HG03039 (cell line): Measurements from ENCODE around the gene DTNB.
"Not testable (repeated sequence)": the region's sequence is repeated elsewhere in the genome, so short reads cannot be mapped to it uniquely, and the experiment has no call there.

Experiments used
- ATAC-seq: cut with Tn5 transposase; IDR thresholded peaks from one replicate; pipeline ENCODE4 v1.9.1; 2021; ENCODE audit warnings: mild to moderate bottlenecking, moderate library complexity; ENCODE audit not compliant: unreplicated experiment

Gene DTNB

GRCh38 chr2:25424426-25425028, 248.8 kb downstream of the DTNB start:
- no peak for ATAC-seq

GRCh38 chr2:25421820-25422411, 251.5 kb downstream of the DTNB start:
- ATAC-seq = no peak

GRCh38 chr2:25421289-25421688, 252.1 kb downstream of the DTNB start:
- no peak for ATAC-seq

GRCh38 chr2:25420820-25421237, 252.5 kb downstream of the DTNB start:
- ATAC-seq = peak; percentile 37

- peak; percentile 52 for ATAC-seq
Measured at GRCh38 chr2:25419678-25420242, 253.6 kb downstream of the DTNB start.

- no peak for ATAC-seq
Measured at GRCh38 chr2:25418944-25419677, 254.3 kb downstream of the DTNB start.

- ATAC-seq = no peak
Measured at GRCh38 chr2:25417715-25418369, 255.5 kb downstream of the DTNB start.

GRCh38 chr2:25416674-25417073, 256.7 kb downstream of the DTNB start:
- no peak for ATAC-seq

- ATAC-seq = no peak
Measured at GRCh38 chr2:25414781-25415180, 258.6 kb downstream of the DTNB start.

GRCh38 chr2:25413409-25413808, 260.0 kb downstream of the DTNB start:
- not testable (repeated sequence) for ATAC-seq

GRCh38 chr2:25411753-25412152, 261.6 kb downstream of the DTNB start:
- no peak for ATAC-seq

- no peak for ATAC-seq
Measured at GRCh38 chr2:25411281-25411680, 262.1 kb downstream of the DTNB start.

GRCh38 chr2:25410370-25410769, 263.0 kb downstream of the DTNB start:
- ATAC-seq = no peak

GRCh38 chr2:25409468-25409867, 263.9 kb downstream of the DTNB start:
- ATAC-seq = no peak

- no peak for ATAC-seq
Measured at GRCh38 chr2:25409044-25409443, 264.3 kb downstream of the DTNB start.

GRCh38 chr2:25405611-25406295, 267.6 kb downstream of the DTNB start:
- ATAC-seq = no peak

- peak; percentile 43 for ATAC-seq
Measured at GRCh38 chr2:25403120-25403760, 270.1 kb downstream of the DTNB start.

GRCh38 chr2:25402477-25402876, 270.9 kb downstream of the DTNB start:
- peak; percentile 54 for ATAC-seq

GRCh38 chr2:25401307-25402026, 271.9 kb downstream of the DTNB start:
- no peak for ATAC-seq
